Measurements from ENCODE around the gene FUS.
"Not testable (repeated sequence)": the region's sequence is repeated elsewhere in the genome, so short reads cannot be mapped to it uniquely, and the experiment has no call there.

Gene FUS

GRCh38 chr16:31143011-31143693 is 36.8 kb upstream of the FUS start:
- no peak for DNase-seq (ENCODE audit: low read depth in 4 of 4, low spot score in 1 of 4)

GRCh38 chr16:31143694-31144148 is 36.2 kb upstream of the FUS start:
- no peak for DNase-seq (ENCODE audit: low read depth in 4 of 4, low spot score in 1 of 4)

GRCh38 chr16:31144418-31144817 is 35.5 kb upstream of the FUS start:
- not testable (repeated sequence) for DNase-seq (ENCODE audit: low read depth in 4 of 4, low spot score in 1 of 4)

GRCh38 chr16:31145398-31145990 is 34.4 kb upstream of the FUS start:
- no peak for DNase-seq (ENCODE audit: low read depth in 4 of 4, low spot score in 1 of 4)

- no peak for DNase-seq (ENCODE audit: low read depth in 4 of 4, low spot score in 1 of 4)
These were observed 32.4 kb upstream of the FUS start for GRCh38 chr16:31147574-31147973.

GRCh38 chr16:31148281-31148728 is 31.6 kb upstream of the FUS start:
- DNase-seq (ENCODE audit: low read depth in 4 of 4, low spot score in 1 of 4), result no peak

- no peak for DNase-seq (ENCODE audit: low read depth in 4 of 4, low spot score in 1 of 4)
These were observed 31.0 kb upstream of the FUS start for GRCh38 chr16:31148896-31149295.

- no peak for DNase-seq (ENCODE audit: low read depth in 4 of 4, low spot score in 1 of 4)
These were observed 30.6 kb upstream of the FUS start for GRCh38 chr16:31149332-31149731.

GRCh38 chr16:31149894-31150890 is 29.7 kb upstream of the FUS start, which contains the start of gene PRSS36:
PRSS36 (minus strand) TSS chr16:31150066; CDS start chr16:31150035, 31 bp downstream.
- DNase-seq (ENCODE audit: low read depth in 4 of 4, low spot score in 1 of 4), result no peak

GRCh38 chr16:31150976-31151375 is 29.0 kb upstream of the FUS start:
- DNase-seq (ENCODE audit: low read depth in 4 of 4, low spot score in 1 of 4), result not testable (repeated sequence)

GRCh38 chr16:31157136-31157535 is 22.8 kb upstream of the FUS start:
- no peak for DNase-seq (ENCODE audit: low read depth in 4 of 4, low spot score in 1 of 4)

- no peak for DNase-seq (ENCODE audit: low read depth in 4 of 4, low spot score in 1 of 4)
These were observed 12.6 kb upstream of the FUS start for GRCh38 chr16:31167315-31167714.

GRCh38 chr16:31168848-31169247 is 11.1 kb upstream of the FUS start:
- no peak for DNase-seq (ENCODE audit: low read depth in 4 of 4, low spot score in 1 of 4)

- not testable (repeated sequence) for DNase-seq (ENCODE audit: low read depth in 4 of 4, low spot score in 1 of 4)
These were observed 9.9 kb upstream of the FUS start for GRCh38 chr16:31170048-31170447.

GRCh38 chr16:31177136-31177535 is 2.8 kb upstream of the FUS start:
- DNase-seq (ENCODE audit: low read depth in 4 of 4, low spot score in 1 of 4), result peak in 1 of 4 experiments; percentile 36

- DNase-seq (ENCODE audit: low read depth in 4 of 4, low spot score in 1 of 4), result no peak
These were observed 656 bp upstream of the FUS start for GRCh38 chr16:31179219-31179746.

GRCh38 chr16:31181102-31181830 is 1.3 kb downstream of the FUS start:
- no peak for DNase-seq (ENCODE audit: low read depth in 4 of 4, low spot score in 1 of 4)

- DNase-seq (ENCODE audit: low read depth in 4 of 4, low spot score in 1 of 4), result no peak
These were observed 2.5 kb downstream of the FUS start for GRCh38 chr16:31182391-31182790.

- no peak for DNase-seq (ENCODE audit: low read depth in 4 of 4, low spot score in 1 of 4)
These were observed 3.8 kb downstream of the FUS start for GRCh38 chr16:31183432-31184428.
